Neural cell (in vitro differentiated cells): ENCODE results near the gene RNASE11.
"Not testable (repeated sequence)": the region's sequence is repeated elsewhere in the genome, so short reads cannot be mapped to it uniquely, and the experiment has no call there.

ENCODE experiments used
- CTCF ChIP-seq: fragments of 450-650 bp; IDR thresholded peaks from 2 replicates; pipeline ENCODE4 v1.5.1; 2014; ENCODE audit warnings: antibody characterized with exemption, mild to moderate bottlenecking, moderate library complexity; ENCODE audit not compliant: poor library complexity, severe bottlenecking
- EP300 ChIP-seq: fragments of 450-650 bp; conservative IDR thresholded peaks from 2 replicates; pipeline ENCODE4 v1.6.1; 2014; ENCODE audit warnings: antibody characterized with exemption, mild to moderate bottlenecking, moderate library complexity; ENCODE audit not compliant: poor library complexity, severe bottlenecking
- EZH2 ChIP-seq: fragments of 200-600, 300-800 bp; shearing (Covaris generic), sonication (generic); IDR thresholded peaks from 2 replicates; pipeline ENCODE4 v1.6.1; 2014; ENCODE audit warnings: antibody characterized with exemption, low read length, borderline replicate concordance, mild to moderate bottlenecking; ENCODE audit not compliant: insufficient read depth, poor library complexity, severe bottlenecking
- POLR2AphosphoS5 ChIP-seq: IDR thresholded peaks from 2 replicates; pipeline ENCODE4 v1.6.1; 2012
- RAD21 ChIP-seq: fragments of 450-650 bp; conservative IDR thresholded peaks from 2 replicates; pipeline ENCODE4 v1.6.1; 2014; ENCODE audit warnings: antibody characterized with exemption, mild to moderate bottlenecking, moderate library complexity
- SMC3 ChIP-seq: fragments of 450-650 bp; conservative IDR thresholded peaks from 2 replicates; pipeline ENCODE4 v1.6.1; 2014; ENCODE audit warnings: antibody characterized with exemption, mild to moderate bottlenecking, moderate library complexity; ENCODE audit not compliant: poor library complexity
- TAF1 ChIP-seq: IDR thresholded peaks from 2 replicates; pipeline ENCODE4 v1.6.1; 2012; ENCODE audit warnings: low read depth
- TF ChIP-seq, protein P1 (sequence below): IDR thresholded peaks from 2 replicates; pipeline ENCODE4 v1.6.1; 2012; ENCODE audit warnings: borderline replicate concordance

- TF ChIP-seq POLR2AphosphoS5, TAF1, EZH2, SMC3, CTCF, RAD21, EP300: not testable (repeated sequence)
- TF ChIP-seq, protein P1, sequence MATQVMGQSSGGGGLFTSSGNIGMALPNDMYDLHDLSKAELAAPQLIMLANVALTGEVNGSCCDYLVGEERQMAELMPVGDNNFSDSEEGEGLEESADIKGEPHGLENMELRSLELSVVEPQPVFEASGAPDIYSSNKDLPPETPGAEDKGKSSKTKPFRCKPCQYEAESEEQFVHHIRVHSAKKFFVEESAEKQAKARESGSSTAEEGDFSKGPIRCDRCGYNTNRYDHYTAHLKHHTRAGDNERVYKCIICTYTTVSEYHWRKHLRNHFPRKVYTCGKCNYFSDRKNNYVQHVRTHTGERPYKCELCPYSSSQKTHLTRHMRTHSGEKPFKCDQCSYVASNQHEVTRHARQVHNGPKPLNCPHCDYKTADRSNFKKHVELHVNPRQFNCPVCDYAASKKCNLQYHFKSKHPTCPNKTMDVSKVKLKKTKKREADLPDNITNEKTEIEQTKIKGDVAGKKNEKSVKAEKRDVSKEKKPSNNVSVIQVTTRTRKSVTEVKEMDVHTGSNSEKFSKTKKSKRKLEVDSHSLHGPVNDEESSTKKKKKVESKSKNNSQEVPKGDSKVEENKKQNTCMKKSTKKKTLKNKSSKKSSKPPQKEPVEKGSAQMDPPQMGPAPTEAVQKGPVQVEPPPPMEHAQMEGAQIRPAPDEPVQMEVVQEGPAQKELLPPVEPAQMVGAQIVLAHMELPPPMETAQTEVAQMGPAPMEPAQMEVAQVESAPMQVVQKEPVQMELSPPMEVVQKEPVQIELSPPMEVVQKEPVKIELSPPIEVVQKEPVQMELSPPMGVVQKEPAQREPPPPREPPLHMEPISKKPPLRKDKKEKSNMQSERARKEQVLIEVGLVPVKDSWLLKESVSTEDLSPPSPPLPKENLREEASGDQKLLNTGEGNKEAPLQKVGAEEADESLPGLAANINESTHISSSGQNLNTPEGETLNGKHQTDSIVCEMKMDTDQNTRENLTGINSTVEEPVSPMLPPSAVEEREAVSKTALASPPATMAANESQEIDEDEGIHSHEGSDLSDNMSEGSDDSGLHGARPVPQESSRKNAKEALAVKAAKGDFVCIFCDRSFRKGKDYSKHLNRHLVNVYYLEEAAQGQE: not testable (repeated sequence)
These were observed 31.9 kb upstream of the RNASE11 start for GRCh38 chr14:20619688-20620087.
